ENCODE measurements around the gene ANXA3. TPM values are rescaled to one million over a fixed set of nuclear protein-coding genes. Genes with fewer than 3 reads are reported as not detected.

Gene ANXA3
- total and polyA plus RNA-seq, 8 donors = 26.1 to 235 (median 151) TPM

- intact Hi-C loops (cut with DNase I; ENCODE audit: low total_unique reads) = no loop called here
- Histone ChIP-seq H3K4me3 (no peak overlapping the region), H3K27me3 (no peaks in the 10 kb centered on the region), H3K27ac (peak overlapping the region in 1 of 5 donors; percentile 45), H3K36me3 (no peaks in the 10 kb centered on the region), H3K4me1 (peaks cover 4 to 23% (median 12%) of the 10 kb centered on the region in 4 donors), H3K9me3 (no peaks in the 10 kb centered on the region)
- DNase-seq = no peak
- TF ChIP-seq POLR2A (IDR thresholded peaks at IDR 0.05) (no peak), EP300 (IDR thresholded peaks at IDR 0.05) (no peak), CTCF (IDR thresholded peaks at IDR 0.05) (no peak), POLR2AphosphoS5 (IDR thresholded peaks at IDR 0.05) (no peak)
- 53 to 81% (median 73%) methylated on average over 1 of the region's 1 CpG for WGBS, 5 donors
These were observed 107.7 kb downstream of the ANXA3 start for GRCh38 chr4:78659264-78659663.

GRCh38 chr4:78659665-78660064, 108.1 kb downstream of the ANXA3 start:
- Histone ChIP-seq H3K27me3 (no peaks in the 10 kb centered on the region), H3K4me3 (no peak overlapping the region), H3K27ac (no peak overlapping the region), H3K9me3 (no peaks in the 10 kb centered on the region), H3K36me3 (no peaks in the 10 kb centered on the region), H3K4me1 (peaks cover 4 to 23% (median 12%) of the 10 kb centered on the region in 4 donors)
- intact Hi-C loops (cut with DNase I; ENCODE audit: low total_unique reads) = no loop called here
- DNase-seq = no peak
- no peak for TF ChIP-seq POLR2AphosphoS5 (IDR thresholded peaks at IDR 0.05)
- no peak for TF ChIP-seq CTCF (IDR thresholded peaks at IDR 0.05)
- TF ChIP-seq EP300 (IDR thresholded peaks at IDR 0.05) = no peak
- TF ChIP-seq POLR2A (IDR thresholded peaks at IDR 0.05) = no peak
- WGBS, 5 donors = 81 to 85% (median 82%) methylated on average over 1 of the region's 1 CpG

Small RNAs within 50 kb of the gene (small RNA-seq; reads per million reads assigned to genes)
- gene HIGD1AP13 (0 reads per million in 4 donors), gene RF00019 (0 reads per million in 4 donors)

Other genes starting within 250 kb of the ANXA3 start
- gene BMP2K, start 224.6 kb downstream of the ANXA3 start, total RNA-seq = 10 to 100 TPM in 4 of 5 donors, 1 to 10 TPM in 1; 7.6 to 68.7 (median 29.1) TPM
- 1 to 10 TPM; 4.7 to 5.3 (median 4.9) TPM for gene BMP2K, start 224.6 kb downstream of the ANXA3 start, polyA plus RNA-seq

Data from stomach (tissue), 9 donors.